ENCODE results near the gene NPLOC4.

The NPLOC4 gene

GRCh38 chr17:81660441-81660840 lies 23.5 kb upstream of the NPLOC4 start:
- no peak for DNase-seq

GRCh38 chr17:81659038-81659437 lies 22.1 kb upstream of the NPLOC4 start:
- DNase-seq = no peak

GRCh38 chr17:81656835-81657234 lies 19.9 kb upstream of the NPLOC4 start:
- DNase-seq = no peak

GRCh38 chr17:81656118-81656743 lies 19.3 kb upstream of the NPLOC4 start, which contains the start of gene PDE6G:
Gene PDE6G, minus strand, starts transcription at chr17:81656542. Its CDS starts 3,237 bp downstream, at chr17:81653305.
- no peak for DNase-seq

GRCh38 chr17:81655378-81656117 lies 18.6 kb upstream of the NPLOC4 start:
- DNase-seq = no peak

GRCh38 chr17:81652906-81653771 lies 16.2 kb upstream of the NPLOC4 start:
- no peak for DNase-seq

- DNase-seq = no peak
Measured at GRCh38 chr17:81651692-81652091, 14.8 kb upstream of the NPLOC4 start.

- no peak for DNase-seq
Measured at GRCh38 chr17:81650951-81651350, 14.0 kb upstream of the NPLOC4 start.

- DNase-seq = no peak
Measured at GRCh38 chr17:81648707-81649085, 11.8 kb upstream of the NPLOC4 start.

GRCh38 chr17:81648013-81648706 lies 11.2 kb upstream of the NPLOC4 start:
- DNase-seq = no peak

- DNase-seq = no peak
Measured at GRCh38 chr17:81647640-81648012, 10.7 kb upstream of the NPLOC4 start.

- no peak for DNase-seq
Measured at GRCh38 chr17:81646869-81647600, 10.1 kb upstream of the NPLOC4 start.

GRCh38 chr17:81644976-81645952 lies 8.4 kb upstream of the NPLOC4 start:
- DNase-seq = no peak

GRCh38 chr17:81644496-81644895 lies 7.6 kb upstream of the NPLOC4 start:
- DNase-seq = no peak

- DNase-seq = no peak
Measured at GRCh38 chr17:81641825-81642489, 5.0 kb upstream of the NPLOC4 start.

- DNase-seq = no peak
Measured at GRCh38 chr17:81640011-81640410, 3.1 kb upstream of the NPLOC4 start.

- no peak for DNase-seq
Measured at GRCh38 chr17:81638683-81639082, 1.8 kb upstream of the NPLOC4 start.

GRCh38 chr17:81635973-81636504 lies 873 bp downstream of the NPLOC4 start:
- DNase-seq = no peak

- no peak for DNase-seq
Measured at GRCh38 chr17:81635431-81635830, 1.5 kb downstream of the NPLOC4 start.

- no peak for DNase-seq
Measured at GRCh38 chr17:81631482-81631881, 5.4 kb downstream of the NPLOC4 start.

Measured in stimulated activated CD4-positive, alpha-beta T cell treated with anti-CD3 and anti-CD28 coated beads, Interleukin-4, amount 100 ng/mL, for 24 hours (primary cell).